Stimulated activated CD4-positive, alpha-beta T cell treated with anti-CD3 and anti-CD28 coated beads, Interleukin-1b, Interleukin-23, amount 100 ng/mL, for 1 hour (primary cell): ENCODE data around the gene EML3.
"Not testable (repeated sequence)": the region's sequence is repeated elsewhere in the genome, so short reads cannot be mapped to it uniquely, and the experiment has no call there.

ENCODE experiments used
- DNase-seq, 2 donors: peaks; one replicate each; pipeline ENCODE4 v3.0.0-alpha.2; 2020; ENCODE audit warnings: low read depth in 2 of 2

Gene EML3

GRCh38 chr11:62571493-62571892, 41.1 kb downstream of the EML3 start:
- DNase-seq: not testable (repeated sequence)

- DNase-seq: not testable (repeated sequence)
Measured at GRCh38 chr11:62570903-62571302, 41.7 kb downstream of the EML3 start.

GRCh38 chr11:62569611-62570010, 43.0 kb downstream of the EML3 start:
- no peak for DNase-seq

- no peak for DNase-seq
Measured at GRCh38 chr11:62567018-62567633, 45.4 kb downstream of the EML3 start.

- no peak for DNase-seq
Measured at GRCh38 chr11:62566247-62566646, 46.3 kb downstream of the EML3 start.

GRCh38 chr11:62565100-62565802, 47.3 kb downstream of the EML3 start:
- DNase-seq: no peak

- DNase-seq: not testable (repeated sequence)
Measured at GRCh38 chr11:62561677-62562230, 50.8 kb downstream of the EML3 start.

GRCh38 chr11:62560566-62561103, 51.9 kb downstream of the EML3 start:
- DNase-seq: peak in 1 of 2 donors; percentile 78

- not testable (repeated sequence) for DNase-seq
Measured at GRCh38 chr11:62559626-62560025, 52.9 kb downstream of the EML3 start.

- DNase-seq: no peak
Measured at GRCh38 chr11:62559204-62559603, 53.4 kb downstream of the EML3 start.

- no peak for DNase-seq
Measured at GRCh38 chr11:62558669-62559068, 53.9 kb downstream of the EML3 start.

GRCh38 chr11:62556875-62557631, 55.5 kb downstream of the EML3 start:
- DNase-seq: no peak

- peak in 1 of 2 donors; percentile 48 for DNase-seq
Measured at GRCh38 chr11:62556108-62556874, 56.3 kb downstream of the EML3 start.

- peak in 1 of 2 donors; percentile 29 for DNase-seq
Measured at GRCh38 chr11:62555464-62556107, 57.0 kb downstream of the EML3 start.

- no peak for DNase-seq
Measured at GRCh38 chr11:62554387-62555167, 58.0 kb downstream of the EML3 start.

GRCh38 chr11:62553839-62554361, 58.7 kb downstream of the EML3 start:
- DNase-seq: no peak

- no peak for DNase-seq
Measured at GRCh38 chr11:62553080-62553838, 59.3 kb downstream of the EML3 start.

- DNase-seq: no peak
Measured at GRCh38 chr11:62552485-62553079, 60.0 kb downstream of the EML3 start.
